HEK293T (cell line): ENCODE measurements around the gene NANOG.
"Not testable (repeated sequence)": the region's sequence is repeated elsewhere in the genome, so short reads cannot be mapped to it uniquely, and the experiment has no call there.

Experiments
- CTCF ChIA-PET: fragments of 350-600 bp; formaldehyde crosslinking; extraction: SDS; loops from one replicate; lab custom pipeline; 2021; ENCODE audit warnings: antibody characterized with exemption, inconsistent platforms; lab: Yijun Ruan, JAX
- POLR2A ChIA-PET: fragments of 350-600 bp; formaldehyde crosslinking; extraction: SDS; loops from one replicate; lab custom pipeline; 2020; ENCODE audit warnings: antibody characterized with exemption, inconsistent platforms; lab: Yijun Ruan, JAX
- DNase-seq: peaks from one replicate; pipeline ENCODE4 v3.0.0; 2012; ENCODE audit warnings: mixed read lengths; ENCODE audit errors: extremely low spot score
- ARNT ChIP-seq: fragments of 450-650 bp; IDR thresholded peaks from 2 replicates; pipeline ENCODE4 v1.6.1; 2017; ENCODE audit warnings: mild to moderate bottlenecking
- BHLHE40 ChIP-seq: fragments of 450-650 bp; IDR thresholded peaks from 2 replicates; pipeline ENCODE4 v1.6.1; 2016; ENCODE audit warnings: mild to moderate bottlenecking, moderate library complexity, borderline replicate concordance
- CTBP1 ChIP-seq: fragments of 450-650 bp; IDR thresholded peaks from 2 replicates; pipeline ENCODE4 v1.6.1; 2016; ENCODE audit warnings: borderline replicate concordance
- ELF4 ChIP-seq: fragments of 450-650 bp; IDR thresholded peaks from 2 replicates; pipeline ENCODE4 v1.6.1; 2017; ENCODE audit warnings: antibody characterized with exemption
- FOXA1 ChIP-seq: fragments of 450-650 bp; IDR thresholded peaks from 2 replicates; pipeline ENCODE4 v1.6.1; 2016; ENCODE audit warnings: mild to moderate bottlenecking
- FOXK2 ChIP-seq: fragments of 450-650 bp; IDR thresholded peaks from 2 replicates; pipeline ENCODE4 v1.6.1; 2016; ENCODE audit warnings: mild to moderate bottlenecking
- FOXM1 ChIP-seq: fragments of 450-650 bp; IDR thresholded peaks from 2 replicates; pipeline ENCODE4 v1.6.1; 2017; ENCODE audit warnings: mild to moderate bottlenecking, borderline replicate concordance
- HDGF ChIP-seq: fragments of 450-650 bp; IDR thresholded peaks from 2 replicates; pipeline ENCODE4 v1.6.1; 2017; ENCODE audit warnings: antibody characterized with exemption, borderline replicate concordance
- L3MBTL2 ChIP-seq: fragments of 450-650 bp; conservative IDR thresholded peaks from 2 replicates; pipeline ENCODE4 v1.6.1; 2016; ENCODE audit warnings: mild to moderate bottlenecking
- LEF1 ChIP-seq: fragments of 450-650 bp; IDR thresholded peaks from 2 replicates; pipeline ENCODE4 v1.6.1; 2017; ENCODE audit warnings: mild to moderate bottlenecking, borderline replicate concordance
- NFRKB ChIP-seq: fragments of 450-650 bp; IDR thresholded peaks from 2 replicates; pipeline ENCODE4 v1.6.1; 2016; ENCODE audit warnings: mild to moderate bottlenecking, moderate library complexity
- SP1 ChIP-seq: fragments of 450-650 bp; IDR thresholded peaks from 2 replicates; pipeline ENCODE4 v1.6.1; 2017
- SUZ12 ChIP-seq: fragments of 450-650 bp; IDR thresholded peaks from 2 replicates; pipeline ENCODE4 v1.6.1; 2016; ENCODE audit warnings: mild to moderate bottlenecking
- TARDBP ChIP-seq: fragments of 450-650 bp; IDR thresholded peaks from 2 replicates; pipeline ENCODE4 v1.6.1; 2016
- ZNF384 ChIP-seq: fragments of 450-650 bp; IDR thresholded peaks from 2 replicates; pipeline ENCODE4 v1.6.1; 2016
- TF ChIP-seq, protein P1 (sequence below): fragments of 450-650 bp; IDR thresholded peaks from 2 replicates; pipeline ENCODE4 v1.6.1; 2016

The NANOG gene

GRCh38 chr12:7832059-7832696, 43.0 kb downstream of the NANOG start:
- ChIA-PET POLR2A (interaction anchor here (0.6 kb wide), 1 partner anchor 101 kb away, joined by 3 read pairs; no protein-coding TSS in a partner anchor), CTCF (interaction anchor here (0.6 to 1.1 kb wide), 6 partner anchors 23 to 512 kb away, joined by 3 to 4 read pairs (median 3); no protein-coding TSS in a partner anchor)
- peak; percentile 70 for DNase-seq
- TF ChIP-seq LEF1 (no peak), ARNT (no peak), SP1 (no peak), FOXM1 (no peak), FOXA1 (no peak), L3MBTL2 (no peak), SUZ12 (no peak), BHLHE40 (no peak), CTBP1 (no peak), ELF4 (no peak)
- TF ChIP-seq, protein P1, sequence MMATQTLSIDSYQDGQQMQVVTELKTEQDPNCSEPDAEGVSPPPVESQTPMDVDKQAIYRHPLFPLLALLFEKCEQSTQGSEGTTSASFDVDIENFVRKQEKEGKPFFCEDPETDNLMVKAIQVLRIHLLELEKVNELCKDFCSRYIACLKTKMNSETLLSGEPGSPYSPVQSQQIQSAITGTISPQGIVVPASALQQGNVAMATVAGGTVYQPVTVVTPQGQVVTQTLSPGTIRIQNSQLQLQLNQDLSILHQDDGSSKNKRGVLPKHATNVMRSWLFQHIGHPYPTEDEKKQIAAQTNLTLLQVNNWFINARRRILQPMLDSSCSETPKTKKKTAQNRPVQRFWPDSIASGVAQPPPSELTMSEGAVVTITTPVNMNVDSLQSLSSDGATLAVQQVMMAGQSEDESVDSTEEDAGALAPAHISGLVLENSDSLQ = no peak

- DNase-seq, POLR2A ChIA-PET: not testable (repeated sequence)
- CTCF ChIA-PET = interaction anchor here (0.6 to 1.0 kb wide), 2 partner anchors 100 to 245 kb away, joined by 3 read pairs; no protein-coding TSS in a partner anchor
Measured at GRCh38 chr12:7833201-7833600, 44.0 kb downstream of the NANOG start.

DNA sequence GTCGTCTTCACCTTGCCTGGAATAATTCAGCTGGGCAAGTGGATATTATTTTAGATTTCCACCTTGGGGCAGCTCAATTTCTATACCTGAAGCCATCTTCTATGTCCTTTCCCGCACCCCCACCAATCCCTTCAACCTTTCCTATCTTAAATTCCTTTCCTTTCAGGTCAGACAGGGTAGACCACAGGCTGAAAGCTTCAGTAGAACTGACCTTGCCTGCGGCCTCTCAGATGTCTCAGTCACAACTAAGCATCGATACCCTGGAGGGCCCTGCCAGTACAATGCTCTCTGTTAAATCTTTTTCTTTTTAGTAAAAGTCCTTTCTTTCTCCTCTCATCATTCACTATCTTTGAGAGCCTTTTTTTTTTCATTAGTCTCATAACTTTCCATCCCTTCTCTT, 44.6 kb downstream of the NANOG start:
- ChIA-PET CTCF (interaction anchor here (0.6 kb wide), 2 partner anchors 244 to 780 kb away, joined by 3 to 4 read pairs; no protein-coding TSS in a partner anchor), POLR2A (no interaction called here)
- DNase-seq = no peak
- no peak for TF ChIP-seq NFRKB
- TF ChIP-seq FOXK2 = no peak
- TF ChIP-seq SUZ12 = no peak
- TF ChIP-seq HDGF = no peak
- TF ChIP-seq CTBP1 = no peak
- TF ChIP-seq, protein P1 = no peak
- no peak for TF ChIP-seq ARNT
- no peak for TF ChIP-seq ZNF384
- TF ChIP-seq SP1 = no peak
- TF ChIP-seq ELF4 = no peak
- no peak for TF ChIP-seq TARDBP
- TF ChIP-seq FOXM1 = no peak
- no peak for TF ChIP-seq LEF1
- TF ChIP-seq BHLHE40 = no peak
- TF ChIP-seq L3MBTL2 = no peak
- TF ChIP-seq FOXA1 = no peak

DNA sequence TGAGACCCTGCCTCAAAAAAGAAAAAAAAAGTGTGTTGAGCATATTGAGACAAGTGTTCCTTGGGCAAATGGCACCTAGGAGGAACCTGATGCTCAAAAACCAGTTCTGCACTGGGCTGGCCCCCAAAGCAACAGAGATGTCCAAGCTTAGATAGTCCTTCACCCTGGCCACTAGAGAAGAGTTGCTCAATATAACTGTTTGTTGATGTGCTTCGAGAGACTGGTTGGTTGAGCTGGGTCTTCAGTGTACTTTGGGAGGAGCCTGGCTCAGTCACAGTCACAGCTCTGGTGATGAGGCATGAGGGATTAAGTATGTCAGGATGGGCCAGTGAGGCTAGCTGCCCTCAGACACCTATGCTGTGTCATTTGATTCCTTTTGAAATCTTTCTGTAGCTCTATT, 45.5 kb downstream of the NANOG start:
- POLR2A ChIA-PET = no interaction called here
- TF ChIP-seq HDGF (no peak), CTBP1 (no peak), TARDBP (no peak), FOXM1 (no peak), FOXA1 (no peak), SP1 (no peak)
- DNase-seq = no peak
- CTCF ChIA-PET = interaction anchor here (0.7 kb wide), 1 partner anchor 119 kb away, joined by 5 read pairs; no protein-coding TSS in a partner anchor

- DNase-seq = no peak
- TF ChIP-seq, protein P1 = no peak
- TF ChIP-seq L3MBTL2 (no peak), HDGF (no peak), NFRKB (no peak), SUZ12 (no peak), BHLHE40 (no peak), FOXM1 (no peak), ARNT (no peak)
- ChIA-PET CTCF (interaction anchor here (0.7 kb wide), 1 partner anchor 119 kb away, joined by 5 read pairs; no protein-coding TSS in a partner anchor), POLR2A (no interaction called here)
Measured at GRCh38 chr12:7835116-7835515, 45.9 kb downstream of the NANOG start.

DNA sequence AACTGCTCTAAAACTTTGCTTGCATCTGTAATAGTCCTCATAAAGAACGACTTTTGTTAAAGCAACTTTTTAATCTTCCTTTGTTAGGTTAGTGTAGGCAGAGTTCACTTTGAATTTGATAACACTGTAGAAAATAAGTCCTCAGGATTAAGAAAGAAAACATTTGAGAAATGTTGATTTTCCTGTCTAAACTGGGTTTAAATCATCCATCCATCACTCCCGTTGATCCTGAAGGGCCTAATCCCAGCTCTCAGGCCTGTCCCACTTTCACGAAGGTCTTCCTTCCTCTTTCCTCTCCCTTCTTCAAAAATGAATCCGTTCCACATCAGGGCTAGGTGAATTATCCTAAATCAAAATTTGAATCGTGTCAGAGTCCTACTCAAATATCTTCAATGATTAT, 46.6 kb downstream of the NANOG start:
- TF ChIP-seq FOXK2 (no peak), CTBP1 (no peak), L3MBTL2 (no peak), SP1 (no peak), TARDBP (no peak), ARNT (no peak), SUZ12 (no peak), FOXA1 (no peak), FOXM1 (no peak), ELF4 (no peak), BHLHE40 (no peak), NFRKB (no peak), LEF1 (no peak)
- TF ChIP-seq, protein P1 = no peak

More for the DNA sequence above, 46.6 kb downstream of the NANOG start:
- POLR2A ChIA-PET = no interaction called here
- no peak for DNase-seq
- CTCF ChIA-PET = no interaction called here
